Measurements from ENCODE around the gene ILF3.

Gene ILF3

DNA sequence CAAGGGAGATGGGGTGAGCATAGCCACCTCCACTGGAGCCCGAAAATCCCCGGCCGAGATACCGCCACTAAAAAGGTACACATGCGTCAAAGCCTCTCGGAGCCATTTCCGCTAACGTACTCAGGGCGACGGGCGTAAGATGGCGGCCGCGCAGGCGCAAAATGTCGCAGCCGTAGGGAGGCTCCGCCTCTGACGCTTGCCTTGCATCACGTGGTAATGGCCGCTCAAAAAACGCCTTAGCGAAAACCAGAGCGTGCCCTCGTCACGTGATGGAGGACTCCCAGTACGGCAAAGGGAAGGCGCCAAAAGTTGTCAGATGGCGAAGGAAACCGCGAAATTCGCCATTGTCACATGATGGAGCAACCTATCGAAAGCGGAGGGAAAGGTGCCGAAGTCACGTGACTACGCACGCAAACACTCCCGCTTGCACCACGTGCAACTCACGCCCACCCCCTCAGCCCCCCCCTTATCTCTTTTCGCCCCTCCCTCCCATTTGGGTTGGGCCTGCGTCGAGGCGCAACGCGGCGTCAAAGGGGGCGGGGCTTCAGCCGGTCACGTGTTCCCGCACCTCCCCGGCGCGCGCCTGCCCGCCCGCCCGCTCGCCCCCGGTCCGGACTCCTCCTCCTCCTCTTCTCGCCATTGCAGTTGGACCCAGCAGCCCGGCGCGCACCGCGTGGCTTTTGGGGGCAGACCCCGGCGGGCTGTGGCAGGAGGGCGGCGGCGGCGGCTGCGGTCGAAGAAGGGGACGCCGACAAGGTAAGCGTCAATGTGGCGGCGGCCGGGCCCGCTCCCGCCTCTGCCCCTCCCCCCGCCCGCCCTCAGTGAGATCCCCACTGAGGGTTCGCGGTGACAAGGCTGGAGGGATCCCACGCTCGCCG lies at the start of gene ILF3:
Gene ILF3, plus strand, starts transcription at position 615 of the 878 bp plus-strand sequence. CDS start 16,260 bp downstream, outside the sequence.
- DNase-seq (ENCODE audit: insufficient read length, low spot score): peak; percentile 90
- peak; percentile 99 for FAIRE-seq

DNA sequence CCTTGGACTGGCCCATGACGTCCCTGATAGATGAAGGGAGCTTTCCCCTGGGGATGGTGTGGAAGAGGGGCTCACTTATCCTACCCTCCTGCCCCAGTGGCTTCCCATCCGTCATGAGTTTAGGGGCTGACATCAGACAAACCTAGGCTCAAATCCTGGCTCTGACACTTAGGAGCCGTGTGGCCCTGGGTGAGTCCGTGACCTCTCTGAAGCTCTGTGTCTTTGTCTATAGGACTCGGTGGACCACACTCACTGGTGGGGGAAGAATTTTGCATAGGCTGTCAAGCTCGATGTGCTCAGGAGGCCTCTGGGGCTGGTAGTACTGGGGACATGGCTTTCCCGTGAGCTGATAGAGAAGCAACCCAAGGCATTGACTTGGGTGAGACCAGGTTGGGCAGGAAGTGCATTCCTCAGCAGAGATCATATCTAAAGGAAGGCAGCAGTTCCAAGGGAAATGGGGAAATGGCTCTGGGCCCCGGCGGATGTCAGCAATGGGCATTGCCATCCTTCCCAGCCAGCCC lies 49.6 kb upstream of the ILF3 start:
- FAIRE-seq (peak; percentile 83), DNase-seq (ENCODE audit: insufficient read length, low spot score) (peak; percentile 56)

DNA sequence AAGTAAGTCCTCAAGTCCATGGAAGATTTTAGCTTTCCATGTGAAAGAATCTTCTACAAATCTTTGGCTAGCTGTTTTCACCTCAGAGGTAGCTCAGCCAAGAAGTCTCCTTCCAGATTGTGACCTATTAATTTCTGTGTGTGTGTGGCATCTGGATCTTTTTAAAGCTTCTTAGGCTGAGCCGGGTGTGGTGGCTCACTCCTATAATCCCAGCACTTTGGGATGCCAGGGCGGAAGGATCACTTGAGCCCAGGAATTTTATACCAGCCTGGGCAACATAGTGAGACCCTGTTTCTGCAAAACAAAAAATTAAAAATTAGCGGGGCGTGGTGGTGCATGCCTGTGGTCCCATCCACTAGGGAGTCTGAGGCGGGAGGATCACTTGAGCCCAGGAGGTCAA lies 42.2 kb upstream of the ILF3 start:
- DNase-seq (ENCODE audit: insufficient read length, low spot score) (no peak), FAIRE-seq (no peak)

GRCh38 chr19:10612499-10613119 lies 41.5 kb upstream of the ILF3 start:
- no peak for FAIRE-seq
- DNase-seq (ENCODE audit: insufficient read length, low spot score): no peak

DNA sequence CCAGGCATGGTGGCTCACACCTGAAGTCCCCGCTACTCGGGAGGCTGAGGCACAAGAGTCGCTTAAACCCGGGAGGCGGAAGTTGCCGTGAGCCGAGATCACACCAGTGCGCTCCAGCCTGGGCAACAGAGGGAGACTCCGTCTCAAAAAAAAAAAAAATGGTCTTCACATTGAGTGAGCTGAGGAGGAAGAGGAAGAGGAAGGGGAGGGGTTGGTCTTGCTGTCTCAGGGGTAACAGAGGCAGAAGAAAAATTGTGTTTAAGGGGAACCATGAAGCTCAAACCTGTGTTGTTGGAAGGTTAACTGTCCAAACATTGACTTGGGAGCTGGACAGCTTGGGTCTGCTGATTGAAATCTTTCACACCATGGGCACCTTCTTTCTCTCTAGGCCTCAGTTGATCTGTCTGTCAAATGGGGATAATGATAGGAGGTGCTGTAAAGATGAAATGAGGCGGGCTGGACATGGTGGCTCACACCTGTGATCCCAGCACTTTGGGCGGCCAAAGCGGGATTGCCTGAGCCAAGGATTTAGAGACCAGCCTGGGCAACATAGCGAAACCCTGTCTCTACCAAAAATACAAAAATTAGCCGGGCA lies 38.6 kb upstream of the ILF3 start:
- no peak for FAIRE-seq
- no peak for DNase-seq (ENCODE audit: insufficient read length, low spot score)

- FAIRE-seq (no peak), DNase-seq (ENCODE audit: insufficient read length, low spot score) (no peak)
Observed at GRCh38 chr19:10617409-10618121, 36.6 kb upstream of the ILF3 start.

DNA sequence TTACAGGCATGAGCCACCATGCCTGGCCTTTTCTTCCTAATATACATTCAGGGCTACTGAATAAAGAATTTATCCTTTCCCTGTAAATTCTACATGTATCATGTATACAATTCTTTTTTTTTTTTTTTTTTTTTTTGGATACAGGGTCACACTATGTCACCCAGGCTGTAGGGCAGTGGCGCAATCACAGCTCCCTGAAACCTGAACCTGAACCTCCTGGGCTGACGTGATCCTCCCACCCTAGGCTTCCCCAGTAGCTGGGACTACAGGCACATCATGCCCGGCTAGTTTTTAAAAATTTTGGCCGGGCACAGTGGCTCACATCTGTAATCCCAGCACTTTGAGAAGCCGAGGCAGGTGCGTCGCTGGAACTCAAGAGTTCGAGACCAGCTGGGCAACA lies 35.3 kb upstream of the ILF3 start:
- DNase-seq (ENCODE audit: insufficient read length, low spot score) (no peak), FAIRE-seq (no peak)

DNA sequence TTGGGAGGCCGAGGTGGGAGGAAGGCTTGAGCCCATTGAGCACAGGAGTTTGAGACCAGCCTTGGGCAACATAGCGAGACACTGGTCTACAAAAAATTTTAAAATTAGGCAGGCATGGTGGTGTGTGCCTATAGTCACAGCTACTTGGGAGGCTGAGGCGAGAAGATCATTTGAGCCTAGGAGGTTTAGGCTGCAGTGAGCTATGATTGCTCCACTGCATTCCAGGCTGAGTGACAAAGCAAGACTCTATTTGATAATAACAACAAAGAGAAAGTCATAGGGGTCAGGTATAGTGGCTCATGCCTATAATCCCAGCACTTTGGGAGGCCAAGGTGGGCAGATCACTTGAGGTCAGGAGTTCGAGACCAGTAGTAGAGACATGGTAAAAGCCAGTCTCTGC lies 33.4 kb upstream of the ILF3 start:
- FAIRE-seq: no peak
- no peak for DNase-seq (ENCODE audit: insufficient read length, low spot score)

DNA sequence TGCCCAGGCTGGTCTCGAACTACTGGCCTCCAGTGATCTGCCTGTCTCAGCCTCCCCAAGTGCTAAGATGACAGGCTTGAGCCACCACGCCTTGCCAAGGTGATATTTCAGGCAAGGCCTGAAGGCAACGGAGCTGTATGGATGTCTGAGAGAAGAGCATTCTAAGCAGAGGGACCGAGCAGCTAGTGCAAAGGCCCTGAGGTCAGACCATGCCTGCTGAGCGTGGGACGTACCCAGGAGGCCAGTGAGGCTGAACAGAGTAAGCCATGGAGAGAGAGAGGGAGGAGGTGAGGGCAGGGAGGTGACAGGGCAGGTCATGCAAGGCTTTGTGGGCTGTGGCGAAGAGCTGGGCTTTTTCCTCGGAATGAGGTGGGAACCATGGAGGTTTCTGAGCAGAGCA lies 32.2 kb upstream of the ILF3 start:
- no peak for DNase-seq (ENCODE audit: insufficient read length, low spot score)
- no peak for FAIRE-seq

- FAIRE-seq (no peak), DNase-seq (ENCODE audit: insufficient read length, low spot score) (no peak)
Observed at GRCh38 chr19:10624585-10624984, 29.6 kb upstream of the ILF3 start.

DNA sequence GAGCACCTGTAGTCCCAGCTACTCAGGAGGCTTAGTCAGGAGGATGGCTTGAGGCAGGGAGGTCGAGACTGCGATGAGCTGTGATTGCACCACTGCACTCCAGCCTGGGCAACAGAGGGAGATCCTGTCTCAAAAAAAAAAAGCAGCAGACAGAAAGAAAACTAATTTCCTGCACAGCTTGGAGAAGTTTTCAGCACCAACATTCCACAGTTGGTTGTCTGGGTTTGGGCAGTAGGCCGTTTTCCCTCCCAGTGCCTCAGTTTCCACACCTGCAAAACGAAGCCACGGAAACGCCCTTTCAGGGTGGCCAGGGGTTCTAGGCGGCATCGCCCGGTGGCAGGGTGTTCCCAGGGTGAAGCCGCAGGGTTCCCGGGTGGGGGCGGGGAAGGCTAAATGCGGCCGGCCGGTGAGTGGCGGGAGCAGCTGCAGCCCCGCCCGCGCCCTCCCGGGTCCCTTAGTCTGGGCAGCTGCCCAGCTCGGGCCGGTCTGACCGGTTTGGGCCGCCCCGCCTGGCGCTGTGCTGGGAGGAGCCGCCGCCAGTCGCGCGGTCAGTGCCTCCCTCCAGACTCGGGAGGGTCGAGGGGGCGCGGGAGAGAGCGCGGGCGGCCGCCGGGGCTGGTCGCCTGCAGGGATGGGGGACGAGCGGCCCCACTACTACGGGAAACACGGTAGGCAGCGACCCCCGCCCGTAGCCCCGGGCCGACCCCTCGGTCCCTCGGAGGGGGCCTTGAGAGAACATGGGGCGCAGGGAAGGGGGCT lies 29.0 kb upstream of the ILF3 start, which contains the start of gene SLC44A2:
Gene SLC44A2, plus strand, starts transcription at position 551 of the 759 bp plus-strand sequence. Its CDS starts 81 bp downstream, at position 632.
- FAIRE-seq (no peak), DNase-seq (ENCODE audit: insufficient read length, low spot score) (no peak)

DNA sequence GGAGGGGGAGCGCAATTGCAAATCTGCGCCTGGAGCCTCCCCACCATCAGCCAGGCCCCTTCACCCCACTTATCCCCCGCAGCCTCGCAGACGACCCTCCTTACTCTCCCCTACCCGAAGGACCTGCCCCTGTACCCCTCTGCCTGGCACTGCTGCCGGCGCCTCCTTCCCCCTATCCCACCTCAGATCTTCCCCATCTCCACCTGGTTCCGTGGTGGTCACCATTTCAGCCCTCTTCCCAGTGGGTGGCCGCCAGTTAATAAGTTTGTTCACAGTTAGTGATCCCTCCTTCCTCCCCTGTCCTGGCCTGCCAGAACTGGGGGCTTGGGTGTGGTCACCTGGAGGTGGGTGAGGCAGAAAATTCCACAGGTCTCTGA lies 28.4 kb upstream of the ILF3 start:
- FAIRE-seq (no peak), DNase-seq (ENCODE audit: insufficient read length, low spot score) (no peak)

- DNase-seq (ENCODE audit: insufficient read length, low spot score) (no peak), FAIRE-seq (no peak)
Observed at GRCh38 chr19:10631874-10632273, 22.3 kb upstream of the ILF3 start.

DNA sequence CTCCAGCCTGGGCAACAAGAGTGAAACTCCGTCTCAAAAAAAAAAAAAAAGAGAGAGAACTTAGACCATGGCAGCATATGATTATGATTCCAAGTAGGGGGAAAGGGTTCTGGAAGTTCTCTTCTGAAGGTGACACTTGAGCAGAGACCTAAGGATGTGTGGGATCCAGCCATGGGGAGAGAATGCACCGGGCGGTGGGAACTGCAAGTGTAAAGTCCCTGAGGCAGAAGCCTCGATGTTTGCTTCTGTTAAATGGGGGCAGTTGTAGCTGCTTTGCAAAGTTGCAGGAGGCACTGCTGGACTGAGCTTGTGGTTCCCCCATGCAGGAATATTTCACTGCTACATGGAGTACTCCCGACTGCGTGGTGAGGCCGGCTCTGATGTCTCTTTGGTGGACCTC lies 19.7 kb upstream of the ILF3 start:
- FAIRE-seq (no peak), DNase-seq (ENCODE audit: insufficient read length, low spot score) (no peak)

GRCh38 chr19:10634963-10635362 lies 19.2 kb upstream of the ILF3 start:
- no peak for DNase-seq (ENCODE audit: insufficient read length, low spot score)
- FAIRE-seq: no peak

DNA sequence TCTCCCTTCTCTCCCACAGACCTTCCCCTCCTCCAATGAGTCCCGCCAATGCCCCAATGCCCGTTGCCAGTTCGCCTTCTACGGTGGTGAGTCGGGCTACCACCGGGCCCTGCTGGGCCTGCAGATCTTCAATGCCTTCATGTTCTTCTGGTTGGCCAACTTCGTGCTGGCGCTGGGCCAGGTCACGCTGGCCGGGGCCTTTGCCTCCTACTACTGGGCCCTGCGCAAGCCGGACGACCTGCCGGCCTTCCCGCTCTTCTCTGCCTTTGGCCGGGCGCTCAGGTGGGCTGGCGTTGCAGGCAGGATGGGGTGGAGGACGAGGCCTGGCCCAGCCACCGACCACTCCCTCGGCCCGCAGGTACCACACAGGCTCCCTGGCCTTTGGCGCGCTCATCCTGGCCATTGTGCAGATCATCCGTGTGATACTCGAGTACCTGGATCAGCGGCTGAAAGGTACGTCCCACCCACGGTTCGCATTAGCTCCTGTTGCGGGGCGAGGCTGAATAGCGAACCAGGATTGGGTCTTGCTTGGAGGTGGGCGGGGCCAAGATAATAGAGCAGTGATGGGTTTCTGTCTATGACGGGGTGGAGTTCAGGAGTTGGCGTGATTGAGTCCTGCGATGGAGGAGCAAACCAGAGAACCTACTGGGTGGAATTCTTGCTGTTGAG lies 17.7 kb upstream of the ILF3 start:
- FAIRE-seq (no peak), DNase-seq (ENCODE audit: insufficient read length, low spot score) (no peak)

- DNase-seq (ENCODE audit: insufficient read length, low spot score): no peak
Observed at GRCh38 chr19:10637894-10638293, 16.3 kb upstream of the ILF3 start.

GRCh38 chr19:10639836-10640235 lies 14.3 kb upstream of the ILF3 start:
- FAIRE-seq (no peak), DNase-seq (ENCODE audit: insufficient read length, low spot score) (no peak)

More at GRCh38 chr19:10637894-10638293, 16.3 kb upstream of the ILF3 start:
- FAIRE-seq: no peak

DNA sequence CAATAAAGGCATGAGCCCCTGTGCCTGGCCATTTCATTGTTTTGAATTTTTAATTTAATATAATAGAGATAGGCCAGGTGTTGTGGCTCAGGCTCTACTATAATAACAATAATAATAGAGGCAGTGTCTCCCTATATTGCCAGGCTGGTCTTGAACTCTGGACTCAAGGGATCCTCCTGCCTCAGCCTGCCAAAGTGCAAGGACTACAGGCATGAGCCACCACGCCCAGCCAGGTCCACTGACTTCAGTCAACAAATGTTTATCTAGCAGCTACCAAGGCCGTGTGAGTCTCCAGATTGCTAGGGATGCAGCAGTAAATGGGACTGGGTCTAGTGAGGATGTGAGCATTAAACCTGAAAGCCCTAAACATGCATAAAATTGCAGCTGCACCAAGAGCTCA lies 13.8 kb upstream of the ILF3 start:
- FAIRE-seq (no peak), DNase-seq (ENCODE audit: insufficient read length, low spot score) (no peak)

- no peak for FAIRE-seq
Observed at GRCh38 chr19:10641248-10641647, 12.9 kb upstream of the ILF3 start.

More at GRCh38 chr19:10641248-10641647, 12.9 kb upstream of the ILF3 start:
- DNase-seq (ENCODE audit: insufficient read length, low spot score): no peak

All from GM19239 (cell line).